Gastrocnemius medialis (tissue), 4 donors: ENCODE data around the gene SDK2.

Source experiments
- POLR2A ChIP-seq, 2 donors: fragments of 450-650 bp; IDR thresholded peaks; one replicate each; pipeline ENCODE4 v1.6.1; 2017; ENCODE audit warnings: antibody characterized with exemption in 2 of 2, mild to moderate bottlenecking in 2 of 2, moderate library complexity in 2 of 2
- TF ChIP-seq, protein P1 (sequence below), 5 experiments: fragments of 450-650 bp in 3 of 5; fragments of 200-600 bp in 2 of 5; sonication (generic) in 2 of 5; IDR thresholded peaks in 4 of 5; conservative IDR thresholded peaks in 1 of 5; 1 replicate in 4 of 5; 2 replicates in 1 of 5; pipeline ENCODE4 v1.5.1; 2016 to 2019; ENCODE audit warnings: antibody characterized with exemption in 5 of 5, mild to moderate bottlenecking in 3 of 5, moderate library complexity in 3 of 5

DNA sequence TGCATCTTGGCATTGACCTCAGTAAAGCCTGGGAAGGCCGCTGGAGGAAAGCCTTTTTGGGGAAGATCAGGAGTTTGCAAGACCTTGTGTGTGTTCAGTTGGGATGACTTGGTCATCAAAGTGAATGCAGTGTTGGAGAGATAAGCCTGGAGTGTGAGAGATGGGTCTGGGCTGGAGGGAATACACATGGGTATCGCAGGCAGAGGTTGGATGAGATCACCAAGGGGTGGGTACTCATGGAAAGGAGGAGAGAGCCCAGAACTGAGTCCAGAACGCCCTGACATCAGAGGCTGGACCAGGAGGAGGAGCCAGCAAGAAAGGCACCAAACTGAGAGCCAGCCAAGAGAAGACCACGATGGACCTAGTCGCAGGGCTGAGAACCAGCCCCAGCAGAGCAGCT, 35.2 kb downstream of the SDK2 start:
- TF ChIP-seq, protein P1, sequence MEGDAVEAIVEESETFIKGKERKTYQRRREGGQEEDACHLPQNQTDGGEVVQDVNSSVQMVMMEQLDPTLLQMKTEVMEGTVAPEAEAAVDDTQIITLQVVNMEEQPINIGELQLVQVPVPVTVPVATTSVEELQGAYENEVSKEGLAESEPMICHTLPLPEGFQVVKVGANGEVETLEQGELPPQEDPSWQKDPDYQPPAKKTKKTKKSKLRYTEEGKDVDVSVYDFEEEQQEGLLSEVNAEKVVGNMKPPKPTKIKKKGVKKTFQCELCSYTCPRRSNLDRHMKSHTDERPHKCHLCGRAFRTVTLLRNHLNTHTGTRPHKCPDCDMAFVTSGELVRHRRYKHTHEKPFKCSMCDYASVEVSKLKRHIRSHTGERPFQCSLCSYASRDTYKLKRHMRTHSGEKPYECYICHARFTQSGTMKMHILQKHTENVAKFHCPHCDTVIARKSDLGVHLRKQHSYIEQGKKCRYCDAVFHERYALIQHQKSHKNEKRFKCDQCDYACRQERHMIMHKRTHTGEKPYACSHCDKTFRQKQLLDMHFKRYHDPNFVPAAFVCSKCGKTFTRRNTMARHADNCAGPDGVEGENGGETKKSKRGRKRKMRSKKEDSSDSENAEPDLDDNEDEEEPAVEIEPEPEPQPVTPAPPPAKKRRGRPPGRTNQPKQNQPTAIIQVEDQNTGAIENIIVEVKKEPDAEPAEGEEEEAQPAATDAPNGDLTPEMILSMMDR (IDR thresholded peaks at IDR 0.05 in 4 of 5, conservative IDR thresholded peaks at IDR 0.05 in 1 of 5) = no peak
- no peak for TF ChIP-seq POLR2A (IDR thresholded peaks at IDR 0.05)
